Stimulated activated CD4-positive, alpha-beta T cell treated with anti-CD3 and anti-CD28 coated beads, Interleukin-1b, Interleukin-23, amount 100 ng/mL, for 48 hours (primary cell): ENCODE data around the gene MAD1L1.
A peak's percentile ranks its signal among the peaks of the same experiment; 100 is the strongest.
"Not testable (repeated sequence)": the region's sequence is repeated elsewhere in the genome, so short reads cannot be mapped to it uniquely, and the experiment has no call there.

ENCODE experiments used
- DNase-seq: peaks from one replicate; pipeline ENCODE4 v3.0.0-alpha.2; 2020

MAD1L1 gene

GRCh38 chr7:1885465-1886226 is 347.1 kb downstream of the MAD1L1 start:
- no peak for DNase-seq

DNA sequence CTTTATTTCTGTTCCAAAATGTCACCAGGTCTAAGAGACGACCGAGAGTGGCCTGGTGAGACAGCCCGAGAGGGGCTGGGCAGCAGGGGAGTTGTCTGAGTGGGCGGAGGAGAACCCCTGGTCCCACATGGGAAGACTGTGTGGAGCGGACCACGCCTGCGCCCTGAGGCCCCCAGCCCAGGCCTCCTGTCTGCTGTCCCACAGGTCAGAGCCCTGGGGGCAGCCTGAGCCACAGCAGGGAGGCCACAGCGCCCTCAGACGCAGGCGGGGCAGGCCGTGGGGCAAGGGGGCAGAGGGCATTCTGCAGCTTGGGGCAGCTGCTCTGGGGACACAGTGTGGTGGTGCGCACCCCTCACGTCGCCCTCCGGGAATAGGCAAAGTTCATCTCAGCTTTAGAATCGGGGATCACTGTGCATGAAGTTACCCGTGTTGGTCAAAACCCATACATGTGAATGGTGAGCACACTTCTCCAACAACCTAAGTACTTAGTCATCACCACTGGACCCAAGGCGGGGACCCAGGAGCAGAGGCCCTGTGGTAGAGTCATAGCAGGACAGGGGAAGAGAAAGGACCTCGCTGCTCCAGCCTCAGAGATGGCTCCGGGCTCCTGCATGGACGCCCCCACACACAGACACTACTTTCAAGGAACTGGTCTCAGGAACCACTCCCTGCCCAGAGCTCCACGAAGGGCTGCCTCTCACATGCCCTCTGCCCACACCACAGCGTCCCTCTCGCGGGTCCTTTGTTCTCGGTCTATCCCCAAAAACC is 348.0 kb downstream of the MAD1L1 start:
- no peak for DNase-seq

DNA sequence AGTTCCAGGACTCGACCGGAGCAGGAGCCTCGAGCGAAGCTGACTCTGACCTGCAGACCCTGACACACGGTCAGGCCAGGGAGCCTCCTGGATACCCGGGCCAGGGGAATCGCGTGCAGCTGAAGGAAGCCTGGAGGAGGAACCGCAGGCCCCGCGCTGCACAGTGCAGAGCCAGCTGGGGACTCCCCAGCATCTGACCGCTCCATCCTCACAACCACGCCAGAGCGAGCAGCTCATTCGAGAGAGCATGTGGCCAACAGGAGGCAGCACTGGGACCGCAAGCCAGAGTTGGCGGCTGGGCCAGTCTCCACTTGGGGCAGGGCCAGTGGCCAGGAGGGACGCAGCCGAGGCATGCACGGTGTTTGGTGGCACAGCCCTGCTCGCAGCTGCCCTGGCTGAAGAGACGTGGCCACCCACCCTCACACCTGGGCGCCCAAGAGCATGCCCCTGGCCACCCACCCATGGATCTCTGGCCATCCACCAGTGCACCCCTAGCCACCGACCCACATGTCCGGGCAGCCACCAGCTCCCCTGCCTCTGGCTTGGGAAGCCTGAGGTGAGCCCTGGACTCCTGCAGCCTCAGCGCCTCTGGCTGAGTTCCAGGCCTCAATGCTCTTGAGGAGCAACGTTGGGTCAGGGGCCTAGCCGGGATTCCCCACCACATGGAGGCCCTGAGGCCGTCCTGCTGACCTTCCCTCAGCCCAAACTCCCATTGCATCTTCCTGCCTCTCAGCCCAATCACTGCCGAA is 348.7 kb downstream of the MAD1L1 start:
- no peak for DNase-seq

DNA sequence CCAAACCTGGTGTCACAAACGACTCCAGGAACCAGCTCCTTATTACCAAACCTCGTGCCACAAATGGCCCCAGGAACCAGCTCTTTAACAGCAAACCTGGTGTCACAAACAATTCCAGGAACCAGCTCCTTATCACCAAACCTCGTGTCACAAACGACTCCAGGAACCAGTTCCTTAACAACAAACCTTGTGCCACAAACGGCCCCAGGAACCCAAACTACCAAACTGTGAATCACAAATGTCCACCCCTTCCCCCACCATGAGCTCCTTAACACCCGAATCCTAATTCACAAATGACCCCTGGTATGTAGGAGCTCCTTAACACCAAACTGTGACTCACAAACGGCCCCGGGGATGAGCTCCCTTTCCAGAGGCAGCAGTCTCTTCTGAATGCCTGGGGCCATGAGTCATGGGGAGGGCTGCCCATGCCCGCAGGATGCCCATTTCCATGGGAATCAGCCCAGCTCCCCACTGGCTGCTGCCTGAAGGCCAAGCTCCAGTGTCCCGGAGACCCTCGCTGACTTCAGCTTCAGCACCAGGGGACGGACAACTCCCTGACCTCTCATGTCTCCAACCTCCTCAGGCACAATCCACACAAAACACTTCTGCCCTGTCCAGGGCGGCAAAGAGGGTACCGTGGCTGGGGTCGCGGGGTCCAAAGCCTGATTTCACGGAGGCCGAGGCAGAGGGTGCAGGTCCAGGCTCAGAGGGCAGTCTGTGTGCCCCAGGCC is 349.5 kb downstream of the MAD1L1 start:
- no peak for DNase-seq

DNA sequence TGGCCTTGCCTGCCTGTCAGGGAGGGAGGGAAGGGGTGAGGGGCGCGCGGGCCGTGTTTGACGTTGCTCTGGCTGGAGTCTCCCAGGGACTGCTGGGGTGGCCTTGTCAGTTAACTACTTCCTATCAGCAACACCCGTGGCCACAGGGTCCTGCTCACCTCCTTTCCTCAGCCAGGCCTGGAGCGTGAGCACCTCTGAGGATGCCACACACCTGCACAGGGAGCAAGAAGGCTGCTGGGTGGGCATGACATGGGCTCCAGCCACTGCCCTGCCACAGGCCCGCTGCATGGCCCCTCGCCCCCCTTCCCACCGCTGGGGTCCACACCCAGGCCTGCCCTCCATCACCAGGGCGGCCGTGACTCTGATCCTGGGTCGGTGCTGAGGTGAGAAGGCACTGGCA is 350.3 kb downstream of the MAD1L1 start:
- no peak for DNase-seq

GRCh38 chr7:1881946-1882345 is 350.8 kb downstream of the MAD1L1 start:
- DNase-seq = no peak

DNA sequence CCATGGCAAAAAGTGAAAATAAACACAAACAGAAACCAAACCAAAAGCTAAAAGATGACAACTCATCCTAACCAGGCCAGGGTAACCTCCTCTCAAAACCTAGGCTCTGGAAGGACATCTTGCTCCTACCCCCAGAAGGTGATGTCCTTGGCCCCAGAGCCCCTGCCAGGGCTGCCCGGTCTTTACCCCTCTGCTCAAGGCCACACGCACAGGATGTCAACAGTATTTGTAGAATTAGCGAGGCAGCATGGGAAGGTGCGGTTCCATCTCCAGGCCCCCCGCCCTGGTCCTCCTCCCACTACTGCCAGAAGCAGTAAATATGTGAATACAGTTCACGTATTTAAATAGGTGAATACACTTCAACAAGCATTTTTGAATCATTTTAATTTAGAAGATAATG is 356.1 kb downstream of the MAD1L1 start:
- not testable (repeated sequence) for DNase-seq

DNA sequence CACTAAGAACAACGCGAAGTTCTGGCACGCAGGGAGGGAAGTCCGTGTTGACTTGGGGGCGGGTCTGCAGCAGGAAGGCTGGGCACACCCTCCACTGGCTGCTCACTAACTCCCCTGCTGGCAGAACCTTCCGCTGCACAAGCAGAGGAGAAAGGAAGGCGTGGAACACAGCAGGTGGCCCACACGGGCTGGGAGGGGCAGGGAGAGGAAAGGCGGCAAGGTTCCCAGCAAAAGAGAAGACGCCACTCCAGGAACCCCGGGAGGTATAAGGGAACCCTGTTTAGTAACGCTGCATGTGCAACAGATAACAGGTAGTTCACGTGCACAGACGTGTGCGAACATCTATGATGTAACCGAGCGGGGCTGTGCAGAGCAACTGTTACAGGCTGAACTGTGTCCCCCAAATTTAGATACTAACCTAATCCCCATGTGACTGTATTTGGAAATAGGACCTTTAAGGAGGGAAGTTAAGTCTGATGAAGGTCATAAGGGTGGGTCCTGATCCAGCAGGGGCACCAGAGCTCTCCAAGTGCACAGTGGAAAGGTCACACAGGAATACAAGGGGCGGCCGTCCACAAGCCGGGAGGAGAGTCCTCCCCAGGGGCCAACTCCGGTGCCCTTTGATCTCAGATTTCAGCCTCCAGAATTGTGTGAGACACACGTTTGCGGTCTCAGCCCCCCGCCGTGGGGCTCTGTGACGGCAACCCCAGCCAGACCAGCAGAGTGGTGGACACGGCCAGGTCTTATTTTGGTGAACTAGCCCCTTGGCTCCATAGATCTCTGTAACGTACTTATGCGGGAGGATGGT is 357.1 kb downstream of the MAD1L1 start:
- peak; percentile 14 for DNase-seq

- not testable (repeated sequence) for DNase-seq
Observed at GRCh38 chr7:1874590-1875391, 358.0 kb downstream of the MAD1L1 start.

DNA sequence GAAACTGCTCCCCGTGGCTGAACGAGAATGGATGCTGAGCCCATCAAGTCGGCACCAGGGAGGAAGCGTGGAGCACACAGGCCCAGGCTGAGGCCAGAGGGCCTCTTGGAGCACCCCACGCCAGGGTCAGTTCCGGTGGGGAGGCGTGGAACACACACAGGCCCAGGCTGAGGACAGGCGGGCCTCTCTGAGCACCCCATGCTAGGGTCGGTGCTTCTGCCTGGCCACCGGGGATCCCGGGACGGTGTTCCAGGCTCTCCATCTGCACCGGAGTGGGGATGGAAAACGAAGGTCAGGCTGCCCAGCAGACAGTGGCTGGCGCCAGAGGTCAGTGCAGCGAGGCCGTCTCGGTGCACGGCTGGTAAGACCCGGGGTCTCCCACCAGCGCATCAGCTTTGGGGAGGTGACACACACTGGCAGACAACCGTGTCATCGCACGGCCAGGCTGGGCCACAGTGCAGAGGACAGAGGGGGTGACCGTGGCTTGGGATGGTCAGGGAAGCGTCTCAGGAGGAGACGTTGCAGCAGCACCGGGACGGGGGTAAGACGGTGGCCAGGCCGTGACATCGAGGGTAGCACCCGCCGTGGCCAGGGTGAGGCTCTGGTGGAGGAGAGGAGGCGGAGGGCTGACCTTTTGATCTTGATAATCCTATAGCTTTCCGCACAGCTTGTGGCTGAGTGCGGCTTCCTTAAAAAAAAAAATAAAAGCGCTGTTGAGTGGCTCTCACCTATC is 358.7 kb downstream of the MAD1L1 start:
- DNase-seq = no peak

GRCh38 chr7:1873421-1873820 is 359.3 kb downstream of the MAD1L1 start:
- DNase-seq = no peak

GRCh38 chr7:1873070-1873405 is 359.7 kb downstream of the MAD1L1 start:
- no peak for DNase-seq

GRCh38 chr7:1872191-1873069 is 360.3 kb downstream of the MAD1L1 start:
- DNase-seq = no peak

DNA sequence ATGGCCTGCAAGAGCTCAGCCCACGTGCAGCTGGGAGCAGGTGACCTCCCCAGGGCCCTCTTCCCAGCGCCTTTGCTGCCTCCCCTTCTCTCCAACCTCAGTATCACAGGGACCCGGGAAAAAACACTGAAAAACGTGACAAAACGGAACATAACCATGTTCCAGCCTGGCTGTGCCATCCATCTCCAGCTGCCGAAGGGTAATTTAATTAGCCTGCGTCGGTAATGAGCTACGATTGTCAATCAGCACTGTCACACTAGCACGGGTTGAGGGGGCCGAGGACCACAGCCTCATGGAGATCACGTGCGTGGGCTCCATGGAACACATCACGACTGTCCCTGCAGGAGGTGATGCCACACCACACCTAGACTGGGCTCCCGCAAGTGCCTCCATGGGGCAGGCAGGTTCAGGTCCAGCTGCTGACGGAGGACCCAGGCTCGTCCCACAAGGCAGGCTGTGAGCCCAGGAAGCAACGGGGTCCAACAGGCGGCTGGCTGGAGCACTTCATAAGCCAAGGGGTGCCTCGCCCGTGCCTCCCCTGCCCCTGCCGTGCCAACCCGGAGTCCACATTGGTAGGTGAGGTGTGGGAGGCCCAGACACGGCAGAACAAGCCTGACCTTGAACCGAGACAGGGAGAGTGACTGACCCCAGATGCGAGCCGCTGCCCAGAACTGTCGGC is 363.2 kb downstream of the MAD1L1 start:
- no peak for DNase-seq

GRCh38 chr7:1868516-1869165 is 364.1 kb downstream of the MAD1L1 start:
- no peak for DNase-seq

- DNase-seq = no peak
Observed at GRCh38 chr7:1867370-1868260, 365.1 kb downstream of the MAD1L1 start.

DNA sequence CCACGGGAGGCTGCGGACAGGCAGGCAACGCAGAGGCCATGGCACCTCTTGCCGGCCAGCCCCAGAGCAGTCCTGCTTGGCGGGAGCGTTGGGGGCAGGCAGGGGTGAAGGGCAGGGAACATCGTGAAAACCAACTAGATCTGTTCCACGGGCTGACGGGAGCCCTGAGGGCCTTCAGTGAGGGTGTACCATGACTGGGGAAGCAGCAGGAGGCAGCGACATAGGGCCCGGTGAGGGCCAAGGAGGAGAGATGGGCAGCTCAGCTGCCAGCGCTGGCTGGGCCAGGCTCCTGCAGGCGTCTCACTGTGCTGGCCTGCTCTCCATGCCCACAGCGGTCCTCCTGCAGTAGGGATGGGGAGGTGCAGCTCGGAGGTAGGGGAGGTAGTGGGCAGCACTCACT is 366.1 kb downstream of the MAD1L1 start:
- no peak for DNase-seq
